ENCODE data around the gene TSEN54.

The TSEN54 gene

DNA sequence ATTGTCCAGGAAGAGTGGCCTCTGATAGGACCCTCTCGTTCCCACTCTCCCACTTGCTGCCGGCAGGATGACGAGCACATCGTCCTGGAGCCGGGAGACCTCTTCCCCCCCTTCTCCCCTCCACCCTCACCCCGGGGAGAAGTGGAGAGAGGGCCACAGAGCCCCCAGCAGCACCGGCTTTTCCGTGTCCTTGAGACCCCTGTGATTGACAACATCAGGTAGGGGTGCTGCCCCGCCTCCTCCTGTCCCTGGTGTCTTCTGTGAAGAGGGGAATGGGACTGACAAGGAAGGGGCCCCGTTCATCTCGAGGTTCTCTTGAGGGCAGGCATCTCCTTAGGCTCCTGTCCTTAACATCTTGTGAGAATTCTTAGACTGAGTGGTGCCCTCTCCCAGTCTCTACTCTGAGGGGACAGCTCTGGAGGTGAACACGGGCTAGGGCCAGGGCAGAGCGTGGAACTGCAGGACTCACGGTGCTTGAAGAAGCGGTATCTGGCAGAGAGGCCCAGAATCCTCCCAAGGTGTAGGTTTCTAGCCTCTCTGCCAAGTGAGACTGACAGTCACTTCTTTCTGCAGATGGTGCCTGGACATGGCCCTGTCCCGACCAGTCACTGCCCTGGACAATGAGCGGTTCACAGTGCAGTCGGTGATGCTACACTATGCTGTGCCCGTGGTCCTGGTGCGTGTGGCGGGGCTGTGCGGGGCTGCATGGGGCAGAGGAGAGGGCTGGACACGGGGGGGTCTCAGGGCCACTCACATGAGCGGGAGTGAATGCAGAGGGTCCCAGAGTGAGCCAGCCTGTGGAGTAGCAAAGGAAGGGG, 27.4 kb upstream of the TSEN54 start:
- no peak for DNase-seq

- DNase-seq: no peak
Observed at GRCh38 chr17:75489511-75489955, 26.8 kb upstream of the TSEN54 start.

GRCh38 chr17:75490173-75490743, 26.1 kb upstream of the TSEN54 start:
- no peak for DNase-seq

DNA sequence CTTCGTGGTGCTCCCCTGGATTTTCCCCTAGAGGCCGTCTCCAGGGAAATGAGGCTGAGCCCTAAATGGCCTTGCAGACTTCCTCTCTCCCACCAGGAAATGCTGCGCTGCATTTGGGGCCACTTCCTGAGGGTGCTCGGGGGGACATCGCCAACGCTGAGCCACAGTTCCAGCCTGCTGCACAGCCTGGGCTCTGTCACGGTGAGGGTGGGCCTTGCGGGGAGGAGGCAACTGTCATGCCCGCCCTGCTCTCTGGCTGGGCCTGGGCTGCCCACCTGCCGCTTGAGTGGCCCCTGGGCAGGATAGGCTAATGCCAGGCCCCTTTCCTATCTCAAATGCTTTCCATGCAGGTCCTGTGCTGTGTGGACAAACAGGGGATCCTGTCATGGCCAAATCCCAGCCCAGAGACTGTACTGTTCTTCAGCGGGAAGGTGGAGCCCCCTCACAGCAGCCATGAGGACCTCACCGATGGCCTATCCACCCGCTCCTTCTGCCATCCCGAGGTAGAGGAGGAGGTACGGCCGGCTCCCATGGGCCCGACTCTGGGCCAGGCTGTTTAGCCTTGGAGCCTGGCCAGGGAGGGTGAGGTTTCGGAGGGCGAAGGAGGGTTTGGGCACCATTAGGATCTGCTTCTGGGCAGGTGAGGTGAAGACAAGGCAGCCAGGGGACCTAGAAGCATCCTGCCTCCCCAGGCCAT, 25.2 kb upstream of the TSEN54 start:
- no peak for DNase-seq

DNA sequence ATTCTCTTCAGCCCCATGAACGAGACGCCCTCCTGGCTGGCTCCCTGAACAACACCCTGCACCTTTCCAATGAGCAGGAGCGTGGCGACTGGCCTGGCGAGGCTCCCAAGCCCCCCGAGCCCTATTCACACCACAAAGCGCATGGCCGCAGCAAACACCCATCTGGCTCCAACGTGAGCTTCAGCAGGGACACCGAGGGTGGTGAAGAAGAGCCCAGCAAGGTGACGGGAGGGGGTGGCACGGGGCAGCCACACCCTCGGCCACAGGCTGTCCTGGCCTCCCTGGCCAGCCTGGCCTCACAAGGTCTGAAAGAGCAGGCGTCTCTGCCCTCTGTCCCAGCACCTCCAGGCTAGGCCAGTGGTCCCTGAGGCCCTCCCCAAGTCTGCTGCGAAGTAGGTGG, 24.6 kb upstream of the TSEN54 start:
- no peak for DNase-seq

- no peak for DNase-seq
Observed at GRCh38 chr17:75492555-75493168, 23.7 kb upstream of the TSEN54 start.

DNA sequence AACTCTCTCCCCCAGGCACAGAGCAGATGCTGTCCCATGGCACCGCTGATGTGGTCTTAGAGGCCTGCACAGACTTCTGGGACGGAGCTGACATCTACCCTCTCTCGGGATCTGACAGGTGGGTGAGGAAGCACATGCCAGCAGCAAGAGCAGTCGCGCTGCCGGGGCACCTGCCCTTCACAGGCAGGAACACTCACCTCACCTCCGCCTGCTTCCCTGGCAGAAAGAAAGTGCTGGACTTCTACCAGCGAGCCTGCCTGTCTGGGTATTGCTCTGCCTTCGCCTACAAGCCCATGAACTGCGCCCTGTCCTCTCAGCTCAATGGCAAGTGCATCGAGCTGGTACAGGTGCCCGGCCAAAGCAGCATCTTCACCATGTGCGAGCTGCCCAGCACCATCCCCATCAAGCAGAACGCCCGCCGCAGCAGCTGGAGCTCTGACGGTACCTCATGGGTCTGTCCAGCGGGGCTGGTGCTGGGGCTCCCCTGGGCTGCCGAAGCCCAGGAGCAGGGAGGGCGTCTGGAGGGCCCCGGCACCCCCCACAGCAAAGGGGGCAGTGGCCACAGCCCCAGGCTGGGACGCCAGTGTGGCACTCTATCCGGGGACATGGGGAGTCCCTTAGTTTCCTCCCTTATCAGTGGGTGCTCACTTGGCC, 22.7 kb upstream of the TSEN54 start:
- no peak for DNase-seq

GRCh38 chr17:75494326-75494877, 21.9 kb upstream of the TSEN54 start:
- no peak for DNase-seq

GRCh38 chr17:75496005-75496404, 20.3 kb upstream of the TSEN54 start:
- no peak for DNase-seq

DNA sequence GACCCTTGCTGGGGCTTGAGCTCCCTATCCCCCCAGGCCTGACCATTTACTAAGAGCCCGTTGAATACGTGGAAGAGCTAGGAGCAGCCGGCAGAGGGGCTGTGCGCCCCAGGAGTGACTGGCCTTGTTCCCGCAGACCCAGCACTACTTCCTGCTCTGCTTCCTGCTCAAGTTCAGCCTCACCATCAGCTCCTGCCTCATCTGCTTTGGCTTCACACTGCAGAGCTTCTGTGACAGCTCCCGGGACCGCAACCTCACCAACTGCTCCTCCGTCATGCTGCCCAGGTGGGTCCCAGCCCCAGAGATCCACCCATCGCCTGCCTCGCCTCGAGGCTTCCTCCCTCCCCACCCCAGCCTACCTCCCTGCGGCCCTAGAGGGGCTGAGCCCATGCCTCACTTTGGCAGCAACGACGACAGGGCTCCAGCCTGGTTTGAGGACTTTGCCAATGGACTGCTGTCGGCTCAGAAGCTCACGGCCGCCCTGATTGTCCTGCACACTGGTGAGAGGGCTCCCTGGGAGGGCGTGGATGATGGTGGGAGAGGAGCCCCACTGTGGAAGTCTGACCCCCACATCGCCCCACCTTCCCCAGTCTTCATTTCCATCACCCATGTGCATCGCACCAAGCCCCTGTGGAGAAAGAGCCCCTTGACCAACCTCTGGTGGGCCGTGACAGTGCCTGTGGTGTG, 18.1 kb upstream of the TSEN54 start:
- DNase-seq: no peak

DNA sequence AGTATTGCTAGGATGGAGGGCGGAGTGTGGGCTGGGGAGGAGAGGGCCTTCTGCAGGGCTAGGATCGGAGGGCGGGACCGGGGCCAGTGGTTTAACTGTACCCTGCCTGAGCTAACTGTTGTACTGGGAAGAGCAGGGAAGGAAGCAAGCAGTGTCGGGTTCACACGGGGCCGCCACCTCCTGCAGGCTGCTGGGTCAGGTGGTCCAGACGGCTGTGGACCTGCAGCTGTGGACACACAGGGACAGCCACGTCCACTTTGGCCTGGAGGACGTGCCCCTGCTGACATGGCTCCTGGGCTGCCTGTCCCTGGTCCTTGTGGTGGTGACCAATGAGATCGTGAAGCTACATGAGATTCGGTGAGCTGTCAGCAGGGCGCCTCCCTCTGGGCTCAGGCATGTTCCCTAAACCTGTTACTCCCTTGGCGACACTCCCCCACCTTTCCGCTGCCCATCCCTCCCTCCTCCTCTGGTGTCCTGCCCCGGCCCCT, 17.6 kb upstream of the TSEN54 start:
- no peak for DNase-seq

DNA sequence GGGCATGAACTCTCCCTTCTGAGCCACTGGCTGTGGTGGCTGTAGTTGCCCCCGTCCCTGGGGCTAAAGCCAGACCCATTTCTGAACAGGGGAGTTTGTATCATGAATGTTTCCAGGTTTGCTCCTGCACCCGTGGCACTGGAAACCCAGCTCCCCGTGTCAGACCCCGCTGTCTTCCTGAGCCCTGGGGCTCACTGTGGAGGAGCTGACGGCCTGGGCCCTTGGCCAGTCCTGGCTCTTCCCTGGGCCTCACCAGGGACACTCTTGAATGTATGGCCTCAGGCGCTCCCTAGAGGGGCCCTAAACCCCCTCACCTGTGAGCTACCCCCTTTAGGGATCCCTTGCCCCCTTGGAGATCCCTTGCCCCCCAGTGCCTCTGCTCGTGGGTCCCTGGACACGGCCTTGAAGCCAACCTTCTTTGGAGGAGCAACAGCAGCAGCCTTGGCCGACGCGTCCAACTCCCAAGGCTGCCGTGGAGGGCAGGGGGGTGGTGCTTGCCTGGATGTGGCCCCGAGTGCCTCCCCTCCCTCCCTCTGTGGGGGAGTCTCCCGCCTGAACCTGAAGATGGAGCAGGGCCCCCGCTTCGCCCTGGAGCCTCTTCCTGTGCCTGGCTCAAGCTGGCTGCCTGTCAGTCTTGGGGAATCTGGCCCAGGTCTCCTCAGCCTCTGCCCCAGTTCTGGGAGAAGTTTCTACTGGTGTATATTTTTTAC, 16.9 kb upstream of the TSEN54 start:
- DNase-seq: no peak

DNA sequence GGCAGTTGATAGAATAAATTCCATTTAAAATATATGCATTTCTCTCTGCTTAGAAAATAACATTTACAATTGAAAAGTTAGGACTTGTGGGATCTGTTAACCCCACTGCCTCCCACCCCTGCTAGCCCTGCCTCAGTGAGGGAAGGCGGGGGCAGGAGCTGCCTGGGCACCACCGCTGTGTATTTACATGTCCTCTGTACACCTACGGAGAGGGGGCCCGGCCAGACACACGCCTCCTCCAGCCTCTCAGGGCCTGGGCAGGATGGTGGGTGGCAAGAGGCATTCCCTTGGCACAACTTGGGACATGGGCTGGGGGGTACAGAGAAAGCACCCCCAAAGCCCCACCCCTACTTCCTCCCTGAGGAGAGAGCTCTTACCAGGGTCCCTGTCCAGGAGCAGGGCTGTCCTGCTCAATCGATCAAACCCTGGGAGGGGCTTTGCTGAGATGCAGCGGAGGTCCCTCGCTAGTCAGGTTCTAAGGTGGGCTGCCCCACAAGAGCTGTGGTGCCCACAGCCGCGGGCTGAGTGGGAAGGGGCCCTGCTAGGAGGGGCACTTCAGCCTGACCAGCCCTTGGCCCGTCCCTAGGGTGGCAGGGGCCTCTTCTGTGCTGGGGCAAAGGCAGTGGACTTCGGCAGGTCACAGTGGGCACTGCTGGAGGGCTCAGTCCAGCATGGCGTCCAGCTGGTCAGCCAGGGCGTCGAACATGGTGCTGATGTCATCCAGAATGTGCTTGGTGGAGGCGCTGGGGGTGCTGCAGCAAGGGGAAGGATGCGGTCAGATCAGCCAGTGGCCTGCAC, 15.7 kb upstream of the TSEN54 start:
- DNase-seq: no peak

DNA sequence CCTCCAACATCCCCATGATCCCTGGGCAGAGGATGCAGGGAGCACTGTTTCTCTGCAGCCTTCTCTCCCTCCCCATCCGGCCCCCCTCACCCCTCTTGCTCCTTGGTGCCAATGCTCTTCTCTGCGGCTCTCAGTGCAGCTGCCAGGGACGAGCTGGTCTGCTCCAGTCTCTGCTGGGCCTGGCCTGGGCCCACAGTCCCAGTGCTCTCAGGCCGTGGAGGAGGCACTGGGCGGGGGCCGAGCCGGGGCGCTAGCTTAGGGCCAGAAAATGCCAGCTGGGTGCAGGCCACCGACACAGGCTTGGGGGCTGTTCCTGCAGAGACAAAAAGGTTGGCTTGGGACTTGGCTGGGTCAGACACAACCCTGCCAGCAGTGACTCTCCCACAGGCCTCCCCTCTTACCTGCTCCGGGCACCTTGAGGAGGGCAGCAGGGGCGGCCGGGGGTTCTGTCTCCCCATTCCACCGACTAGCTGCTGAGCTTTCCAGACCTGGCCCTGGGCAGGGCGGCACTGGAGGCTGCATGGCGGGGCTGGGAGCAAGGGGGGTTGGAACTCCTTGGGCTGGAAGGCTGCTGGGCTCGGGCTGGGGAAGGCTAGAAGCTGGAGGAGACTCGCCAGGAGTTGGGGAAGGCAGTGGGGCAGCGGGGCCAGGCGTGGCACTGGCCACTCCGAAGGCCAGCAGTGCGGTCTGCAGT, 14.8 kb upstream of the TSEN54 start:
- no peak for DNase-seq

GRCh38 chr17:75502072-75502720, 14.1 kb upstream of the TSEN54 start:
- DNase-seq: no peak

GRCh38 chr17:75502721-75503329, 13.5 kb upstream of the TSEN54 start:
- DNase-seq: no peak

DNA sequence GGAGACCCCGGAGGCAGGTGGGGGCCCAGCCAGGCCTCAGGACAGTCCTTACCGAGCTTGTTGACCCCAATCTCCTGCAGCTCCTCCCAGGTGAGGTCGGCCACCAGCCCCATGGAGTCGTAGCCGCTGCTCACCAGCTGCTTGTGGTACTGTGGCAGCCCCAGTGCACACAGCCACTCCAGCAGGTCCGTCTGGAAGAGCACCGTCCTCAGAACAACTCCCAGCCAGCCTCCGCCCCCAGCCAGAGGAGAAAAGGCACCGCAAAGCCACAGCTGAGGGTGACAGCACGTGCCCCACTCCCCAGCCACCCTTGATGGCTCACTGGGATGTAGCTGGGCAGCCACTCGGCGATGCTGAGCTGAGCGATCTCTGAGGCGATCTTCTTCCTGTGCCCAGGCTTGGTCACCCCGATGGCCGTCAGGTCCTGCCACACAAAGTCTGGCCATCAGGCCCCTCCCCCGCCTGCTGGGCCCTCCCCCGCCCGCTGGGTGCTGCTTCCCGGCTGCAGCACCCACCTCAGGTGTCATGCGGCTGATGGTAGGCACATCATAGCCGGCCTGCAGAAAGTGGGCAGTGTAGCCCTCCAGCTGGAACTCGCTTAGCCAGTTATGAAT, 12.9 kb upstream of the TSEN54 start:
- no peak for DNase-seq

GRCh38 chr17:75503976-75504346, 12.4 kb upstream of the TSEN54 start:
- DNase-seq: no peak
